Ramos (cell line): ENCODE results near the gene CASQ2.

ENCODE experiments used
- in situ Hi-C: fragments of 300-500 bp; cut with MboI; formaldehyde crosslinking; loops from one replicate; pipeline ENCODE4 v1.14.3; 2022; ENCODE audit warnings: low sequenced_read_pairs; ENCODE audit not compliant: unreplicated experiment

Gene CASQ2

DNA sequence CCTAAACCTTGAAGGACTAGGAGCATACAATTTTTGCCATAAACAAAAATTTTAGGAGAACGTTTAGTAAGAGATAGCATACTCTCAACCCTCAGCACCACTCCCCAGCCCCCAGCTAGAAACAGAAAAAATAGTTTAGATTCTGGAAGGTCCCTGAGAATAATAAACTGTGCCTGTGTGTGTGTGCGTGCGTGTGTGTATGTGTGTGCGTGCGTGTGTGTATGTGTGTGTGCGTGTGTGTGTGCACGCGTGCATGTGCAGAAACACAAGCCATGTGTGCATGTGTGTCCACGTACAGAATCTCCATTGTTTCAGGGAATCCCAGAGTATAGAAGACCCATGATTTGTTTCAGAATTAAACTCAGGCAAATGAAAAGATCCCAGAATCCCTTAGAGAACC lies 62.6 kb downstream of the CASQ2 start:
- in situ Hi-C loops = no loop called here

GRCh38 chr1:115705085-115705951 lies 63.2 kb downstream of the CASQ2 start:
- in situ Hi-C loops = no loop called here

DNA sequence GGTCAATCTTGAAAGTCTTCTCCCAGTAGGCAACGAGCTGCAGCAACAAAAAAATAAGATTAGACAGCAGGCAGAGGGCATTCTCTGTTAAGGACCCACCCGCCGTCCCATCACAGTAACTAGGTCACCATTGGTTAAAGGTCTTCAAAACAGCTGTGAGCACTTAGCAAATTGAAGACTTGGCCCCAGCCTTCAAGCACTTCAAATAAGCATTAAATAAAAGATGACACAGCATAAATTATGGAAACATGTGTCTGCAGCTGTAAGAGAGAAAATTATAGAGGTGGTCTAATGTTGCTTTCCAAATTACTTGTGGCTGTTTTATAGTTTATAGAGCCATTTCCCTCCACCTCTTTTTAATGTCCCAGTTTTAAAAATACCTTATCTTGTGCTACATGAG lies 65.6 kb downstream of the CASQ2 start:
- in situ Hi-C loops = no loop called here

- in situ Hi-C loops = no loop called here
These were observed 67.4 kb downstream of the CASQ2 start for GRCh38 chr1:115701090-115701489.

- in situ Hi-C loops = no loop called here
These were observed 70.9 kb downstream of the CASQ2 start for GRCh38 chr1:115697619-115698018.

DNA sequence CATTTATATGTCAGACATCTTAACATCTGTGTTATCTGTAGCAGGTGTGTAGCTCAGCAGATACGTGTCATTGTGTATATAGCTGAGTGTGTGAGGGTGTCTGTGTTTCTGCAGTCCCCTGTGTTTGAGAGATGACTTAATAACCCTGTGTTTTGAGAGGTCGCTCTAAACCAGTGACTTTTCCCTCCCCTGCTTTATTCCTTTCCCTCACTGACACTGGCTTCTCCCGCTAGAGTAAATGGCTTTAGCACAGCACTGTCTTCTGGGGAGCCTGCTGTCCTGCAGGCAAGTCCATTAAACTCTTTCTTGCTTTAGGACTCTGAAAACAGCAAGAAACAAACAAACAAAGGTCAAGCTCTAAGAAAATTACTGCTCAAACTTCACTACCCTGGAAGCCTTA lies 73.7 kb downstream of the CASQ2 start:
- in situ Hi-C loops = no loop called here

DNA sequence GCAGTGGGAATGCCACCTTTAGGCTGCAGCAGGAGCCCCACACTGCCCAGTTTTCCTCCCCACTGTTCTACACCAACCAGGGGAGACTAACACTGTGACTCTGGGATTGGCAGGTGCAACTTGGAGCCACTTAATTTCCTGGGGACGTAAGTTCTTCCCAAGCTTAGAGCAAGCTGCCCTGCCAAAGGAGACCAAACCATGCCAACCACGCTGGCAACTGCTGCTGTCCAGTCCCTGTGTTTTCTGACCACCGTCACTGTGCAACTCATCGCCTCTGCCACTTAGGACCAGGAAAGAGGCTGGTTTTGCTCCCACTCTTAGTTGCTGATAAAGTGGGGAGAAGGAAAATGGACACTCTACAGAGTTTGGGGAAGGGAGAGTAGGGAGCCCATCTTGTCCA lies 76.3 kb downstream of the CASQ2 start:
- in situ Hi-C loops = no loop called here

DNA sequence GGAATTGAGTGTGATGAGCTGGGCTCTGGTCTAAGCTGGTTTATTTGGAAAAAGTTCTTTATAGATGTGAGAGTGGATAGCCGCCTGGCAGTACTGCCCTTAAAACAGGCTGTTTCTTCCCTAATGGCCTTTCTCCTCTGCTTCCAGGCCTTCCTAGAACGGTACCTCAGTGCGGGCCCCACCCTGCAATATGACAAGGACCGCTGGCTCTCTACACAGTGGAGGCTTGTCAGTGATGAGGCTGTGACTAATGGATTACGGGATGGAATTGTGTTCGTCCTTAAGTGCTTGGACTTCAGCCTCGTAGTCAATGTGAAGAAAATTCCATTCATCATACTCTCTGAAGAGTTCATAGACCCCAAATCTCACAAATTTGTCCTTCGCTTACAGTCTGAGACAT lies 77.5 kb downstream of the CASQ2 start:
- in situ Hi-C loops = no loop called here

DNA sequence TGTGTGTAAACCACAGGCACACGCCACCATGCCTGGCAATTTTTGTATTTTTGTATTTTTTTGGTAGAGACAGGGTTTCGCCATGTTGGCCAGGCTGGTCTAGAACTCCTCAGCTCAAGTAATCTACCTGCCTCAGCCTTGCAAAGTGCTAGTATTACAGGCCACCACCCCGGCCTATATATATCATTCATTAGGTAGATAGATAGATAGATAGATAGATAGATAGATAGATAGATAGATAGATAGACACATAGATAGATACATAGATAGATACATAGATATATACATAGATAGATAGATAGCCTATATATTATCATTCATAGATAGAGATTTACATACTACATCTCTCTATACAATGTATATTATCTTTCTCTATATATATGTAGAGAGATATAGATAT lies 80.8 kb downstream of the CASQ2 start:
- in situ Hi-C loops = no loop called here

- in situ Hi-C loops = no loop called here
These were observed 83.3 kb downstream of the CASQ2 start for GRCh38 chr1:115685029-115685705.

DNA sequence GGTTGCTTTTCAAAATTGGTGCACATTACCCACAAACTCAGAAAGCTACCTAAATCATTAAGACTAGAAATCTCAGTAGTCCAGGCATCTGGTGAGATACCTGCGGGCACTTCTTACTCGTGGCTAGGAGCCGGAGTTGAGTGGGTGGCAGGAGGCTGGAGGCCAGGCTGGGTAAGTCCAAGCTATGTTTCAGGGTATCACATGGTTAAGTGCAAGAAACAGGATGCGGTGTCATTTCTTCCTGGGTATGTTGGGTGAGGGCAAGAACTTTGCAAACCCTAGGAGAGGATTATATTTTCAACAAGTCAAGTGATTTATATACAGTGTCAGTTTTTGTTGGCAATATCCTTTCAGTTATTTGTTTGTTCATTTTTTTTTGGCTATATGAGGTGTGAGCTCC lies 85.7 kb downstream of the CASQ2 start:
- in situ Hi-C loops = no loop called here

DNA sequence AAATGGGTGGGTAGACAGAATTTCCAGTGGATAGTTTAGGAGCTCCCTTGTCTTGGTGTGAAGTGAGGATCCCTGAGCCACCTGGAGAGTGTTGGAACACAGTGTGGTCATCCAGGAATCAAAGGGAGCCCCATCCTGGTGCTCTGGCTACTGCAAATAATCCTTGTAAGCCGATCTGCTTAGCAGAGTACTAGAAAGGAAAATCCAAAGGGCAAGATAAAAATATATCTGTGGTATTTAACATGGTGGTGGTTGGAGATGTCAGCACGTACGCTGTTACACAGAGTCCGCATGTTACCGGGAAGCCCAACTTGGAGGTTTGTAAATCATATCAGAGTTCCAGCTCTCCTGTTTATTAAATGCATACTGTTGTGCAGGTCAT lies 87.8 kb downstream of the CASQ2 start:
- in situ Hi-C loops = no loop called here

DNA sequence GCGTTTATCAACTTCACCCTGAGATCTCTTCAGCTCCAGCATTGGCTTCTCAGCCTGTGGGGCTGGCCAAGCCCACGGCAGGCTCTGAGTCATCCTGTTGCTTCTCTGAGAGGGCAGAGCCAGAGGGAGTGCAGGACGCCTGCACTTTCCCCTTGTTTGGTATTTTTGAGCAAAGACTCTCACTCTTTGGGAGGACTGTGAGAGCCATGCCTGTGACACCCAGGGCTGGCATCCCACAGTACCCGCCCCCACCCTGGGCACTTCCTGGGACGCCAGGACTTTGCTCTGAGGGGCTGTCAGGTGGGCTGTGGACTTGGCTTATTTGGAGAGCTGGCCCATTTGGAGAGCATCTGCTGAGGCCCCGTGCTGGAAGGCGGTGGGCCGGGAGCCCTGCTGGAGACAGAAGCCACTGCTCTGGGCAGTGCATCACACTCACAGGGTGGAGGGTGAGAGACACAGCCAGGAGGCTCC lies 89.3 kb downstream of the CASQ2 start:
- in situ Hi-C loops = no loop called here

- in situ Hi-C loops = no loop called here
These were observed 90.4 kb downstream of the CASQ2 start for GRCh38 chr1:115678141-115678540.

- in situ Hi-C loops = no loop called here
These were observed 90.9 kb downstream of the CASQ2 start for GRCh38 chr1:115677565-115677964.

DNA sequence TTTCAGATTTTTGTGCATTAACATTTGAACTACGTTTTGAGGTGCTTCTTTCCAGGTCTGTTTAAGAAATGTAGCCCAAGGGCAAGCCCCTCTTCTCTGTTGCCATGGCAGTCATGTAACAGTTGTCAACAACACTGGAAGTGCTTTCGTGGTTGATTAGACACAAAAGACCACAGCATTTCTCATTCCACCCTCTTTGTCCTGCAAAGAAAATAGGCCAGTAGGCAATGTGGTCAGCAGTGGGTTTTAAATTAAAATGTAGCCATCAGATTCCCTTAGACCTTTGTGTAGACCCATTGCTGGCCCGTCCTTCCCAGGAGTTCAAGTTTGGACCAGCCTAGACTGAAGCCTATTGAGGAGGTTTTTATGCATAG lies 91.3 kb downstream of the CASQ2 start:
- in situ Hi-C loops = no loop called here

- in situ Hi-C loops = no loop called here
These were observed 91.9 kb downstream of the CASQ2 start for GRCh38 chr1:115676498-115677181.

DNA sequence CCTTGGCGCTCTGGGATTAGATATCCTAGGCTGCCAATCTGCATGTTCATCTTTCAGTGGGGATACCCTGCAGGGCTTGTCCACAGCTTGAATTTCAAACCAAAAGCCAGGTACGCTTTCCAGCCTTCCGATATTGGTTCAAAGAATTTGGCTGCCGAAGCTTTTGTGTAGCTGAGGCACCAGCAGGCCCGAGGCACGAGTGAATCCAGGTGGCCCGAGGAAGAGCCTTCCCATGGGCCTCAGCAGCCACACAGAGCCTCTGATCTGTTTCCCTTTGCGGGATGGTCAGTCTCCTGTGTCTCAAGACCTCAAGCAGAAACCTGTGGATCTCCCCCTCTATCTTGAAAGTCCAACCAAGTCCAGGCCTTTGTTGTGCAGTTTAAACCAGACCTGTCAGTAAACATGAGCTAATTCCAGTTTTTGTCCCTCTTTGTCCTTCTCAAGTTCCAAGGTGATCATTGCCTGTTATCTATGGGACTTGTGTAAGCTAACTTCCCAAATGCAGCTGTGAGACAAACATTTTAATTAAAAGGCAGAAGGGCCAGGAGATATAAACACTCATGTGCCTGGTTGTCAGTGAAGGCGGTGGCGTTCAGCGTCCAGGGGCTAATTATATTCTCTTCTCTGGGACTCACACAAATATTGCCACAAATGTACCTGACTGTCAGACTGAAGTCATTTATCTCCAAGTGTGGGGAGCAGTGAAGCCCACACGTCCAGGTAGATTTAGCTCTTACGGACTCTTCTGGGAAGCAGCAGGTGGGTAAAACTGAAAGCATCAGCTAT lies 96.1 kb downstream of the CASQ2 start:
- in situ Hi-C loops = no loop called here

DNA sequence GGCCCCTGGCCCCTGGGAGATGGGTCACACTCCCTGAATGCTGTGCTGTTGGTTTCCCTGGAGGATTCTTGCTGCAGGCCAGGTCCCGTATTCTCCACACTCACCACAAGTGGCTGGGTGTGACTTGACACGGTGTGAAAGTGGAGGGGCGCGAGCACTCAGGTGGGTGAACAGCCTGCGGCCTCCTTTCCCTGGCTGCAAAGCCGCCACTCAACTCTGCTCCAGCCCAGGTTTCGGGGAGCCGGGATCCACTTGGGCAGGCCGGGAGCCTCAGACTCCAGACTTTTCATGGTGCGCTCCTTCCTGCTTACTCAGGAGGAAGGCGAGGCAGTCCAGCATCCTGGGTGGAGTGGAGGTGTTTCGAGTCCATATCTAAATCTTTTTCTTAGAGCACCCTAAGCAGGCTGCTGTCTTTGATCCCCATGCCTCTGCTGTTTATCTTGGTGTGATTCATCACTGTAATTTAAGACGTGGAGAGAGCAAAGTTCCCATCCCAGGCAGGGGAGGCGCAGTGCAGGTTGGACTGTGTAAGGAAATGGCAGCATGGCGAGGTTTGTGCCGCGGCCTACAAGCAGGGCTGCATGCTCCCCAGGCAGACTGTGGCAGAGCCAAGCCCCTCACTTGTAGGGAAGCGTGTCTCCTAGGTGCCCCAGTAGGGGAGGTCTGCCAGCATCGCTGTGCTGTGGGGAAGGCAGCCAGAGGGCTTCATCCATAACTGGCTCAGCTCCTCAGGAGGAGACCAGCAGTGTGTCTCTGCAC lies 97.2 kb downstream of the CASQ2 start:
- in situ Hi-C loops = no loop called here
